HCT116 (cell line): ENCODE data around the gene ALDH1A2. TPM values are rescaled to one million over a fixed set of nuclear protein-coding genes. Genes with fewer than 3 reads are reported as not detected.

Experiments
- ATAC-seq: fragments of 200-7000 bp; cut with Tn5 transposase; 2 replicates; pipeline ENCODE4 v1.9.1; 2020; ENCODE audit warnings: mild to moderate bottlenecking, moderate library complexity
- BruUV-seq: library from RNA; stranded (reverse); fragments of 400-500 nt; replicated peaks from 2 replicates; lab custom pipeline; 2021; lab: Mats Ljungman, UMichigan
- CTCF ChIA-PET: fragments of 300-600 bp; sonication (Branson Sonifier 250); formaldehyde crosslinking; loops from one replicate; lab custom pipeline; 2021; ENCODE audit warnings: antibody characterized with exemption; lab: Charles Lee
- POLR2A ChIA-PET: fragments of 300-600, 350-600 bp; sonication (Branson Sonifier 250); formaldehyde crosslinking; loops from one replicate; lab custom pipeline; 2021; ENCODE audit warnings: antibody characterized with exemption; lab: Charles Lee
- RAD21 ChIA-PET, 2 experiments: fragments of 300-600 bp; sonication (Branson Sonifier 250); formaldehyde crosslinking; loops; one replicate each; lab custom pipeline; 2023; ENCODE audit warnings: low total read pairs in 2 of 2; ENCODE audit not compliant: uncharacterized antibody in 2 of 2, unreplicated experiment in 2 of 2, low non-redundant PET in 1 of 2; lab: Charles Lee
- DNase-seq: peaks from one replicate; pipeline ENCODE4 v3.0.0-alpha.2; 2010; ENCODE audit warnings: low read depth, low spot score
- H2AFZ ChIP-seq: fragments of 200-600 bp; shearing (Covaris generic), sonication (generic); 2 replicates; pipeline ENCODE4 v1.6.1; 2017; ENCODE audit warnings: low read depth, mixed run types, mixed read lengths, antibody characterized with exemption, low read length; ENCODE audit not compliant: poor library complexity, severe bottlenecking
- H3K27ac ChIP-seq: 2 replicates; pipeline ENCODE4 v1.5.1; 2012; ENCODE audit warnings: low read depth, low read length
- H3K27me3 ChIP-seq: fragments of 200-600 bp; sonication (generic); 2 replicates; pipeline ENCODE4 v1.6.1; 2016; ENCODE audit warnings: mixed run types, low read length, mixed read lengths; ENCODE audit not compliant: insufficient read depth
- H3K36me3 ChIP-seq, 2 experiments: fragments of 200-500 bp in 1 of 2; fragments of 200-600 bp in 1 of 2; sonication (Bioruptor generic) in 1 of 2; sonication (generic) in 1 of 2; 2 replicates each; pipeline versions ENCODE4 v1.5.1 to v1.6.1; 2014 to 2016; ENCODE audit warnings: low read length in 2 of 2, inconsistent platforms in 1 of 2, mixed read lengths in 1 of 2, mixed run types in 1 of 2; ENCODE audit not compliant: insufficient read depth in 2 of 2, control insufficient read depth in 1 of 2
- H3K4me1 ChIP-seq, 2 experiments: fragments of 200-600 bp in 1 of 2; sonication (generic) in 1 of 2; 2 replicates each; pipeline versions ENCODE4 v1.5.1 to v1.6.1; 2012 to 2017; ENCODE audit warnings: low read length in 2 of 2, inconsistent platforms in 1 of 2, mild to moderate bottlenecking in 1 of 2, mixed read lengths in 1 of 2, mixed run types in 1 of 2, moderate library complexity in 1 of 2; ENCODE audit not compliant: insufficient read depth in 2 of 2, control insufficient read depth in 1 of 2
- H3K4me2 ChIP-seq: fragments of 200-600 bp; sonication (generic); 2 replicates; pipeline ENCODE4 v1.6.1; 2017; ENCODE audit warnings: mixed run types, low read length, mixed read lengths
- H3K4me3 ChIP-seq, 2 experiments: fragments of 200-600 bp in 1 of 2; sonication (generic) in 1 of 2; replicated peaks in 1 of 2; 2 replicates each; pipeline ENCODE4 v1.5.1; 2011 to 2016; ENCODE audit warnings: low read length in 2 of 2, control low read depth in 1 of 2, low read depth in 1 of 2, mild to moderate bottlenecking in 1 of 2, mixed read lengths in 1 of 2, mixed run types in 1 of 2
- H3K79me2 ChIP-seq: fragments of 200-600 bp; sonication (generic); 2 replicates; pipeline ENCODE4 v1.6.1; 2017; ENCODE audit warnings: mild to moderate bottlenecking, mixed run types, low read length, moderate library complexity, mixed read lengths; ENCODE audit not compliant: insufficient read depth
- H3K9ac ChIP-seq: fragments of 200-600 bp; sonication (generic); 2 replicates; pipeline ENCODE4 v1.6.1; 2016; ENCODE audit warnings: low read length, mixed read lengths
- H3K9me2 ChIP-seq: fragments of 200-600 bp; sonication (generic), shearing (Covaris generic); 2 replicates; pipeline ENCODE4 v1.6.1; 2017; ENCODE audit warnings: mixed run types, mild to moderate bottlenecking, moderate library complexity; ENCODE audit not compliant: insufficient read depth
- H3K9me3 ChIP-seq, 2 experiments: fragments of 200-500 bp in 1 of 2; fragments of 200-600 bp in 1 of 2; sonication (Bioruptor generic) in 1 of 2; sonication (generic) in 1 of 2; 2 replicates each; pipeline ENCODE4 v1.6.1; 2014 to 2017; ENCODE audit warnings: low read length in 2 of 2, mixed read lengths in 2 of 2, inconsistent platforms in 1 of 2, low read depth in 1 of 2, mild to moderate bottlenecking in 1 of 2, mixed run types in 1 of 2, moderate library complexity in 1 of 2; ENCODE audit not compliant: control insufficient read depth in 1 of 2, insufficient read depth in 1 of 2
- H4K20me1 ChIP-seq: fragments of 200-600 bp; sonication (generic), shearing (Covaris generic); 2 replicates; pipeline ENCODE4 v1.6.1; 2017; ENCODE audit warnings: mixed run types, mild to moderate bottlenecking, moderate library complexity; ENCODE audit not compliant: insufficient read depth
- CTCF ChIP-seq, 3 experiments: fragments of 200-600 bp in 1 of 3; sonication (generic) in 1 of 3; IDR thresholded peaks in 2 of 3; conservative IDR thresholded peaks in 1 of 3; 2 replicates each; pipeline ENCODE4 v1.5.1; 2012 to 2017; ENCODE audit warnings: low read depth in 2 of 3, low read length in 2 of 3, antibody characterized with exemption in 1 of 3, borderline replicate concordance in 1 of 3, control low read depth in 1 of 3, mild to moderate bottlenecking in 1 of 3, mixed read lengths in 1 of 3, mixed run types in 1 of 3, moderate library complexity in 1 of 3; ENCODE audit not compliant: insufficient read depth in 1 of 3
- EGR1 ChIP-seq: IDR thresholded peaks from 2 replicates; pipeline ENCODE4 v1.6.1; 2012; ENCODE audit warnings: low read depth
- ELF1 ChIP-seq: IDR thresholded peaks from 2 replicates; pipeline ENCODE4 v1.6.1; 2012; ENCODE audit warnings: low read depth, borderline replicate concordance
- EZH2 ChIP-seq: fragments of 200-600 bp; sonication (generic); IDR thresholded peaks from 2 replicates; pipeline ENCODE4 v1.6.1; 2017; ENCODE audit warnings: antibody characterized with exemption, mixed run types
- EZH2phosphoT487 ChIP-seq: fragments of 200-600 bp; IDR thresholded peaks from 2 replicates; pipeline ENCODE4 v1.6.1; 2018; ENCODE audit warnings: antibody characterized with exemption, borderline replicate concordance
- FOSL1 ChIP-seq: IDR thresholded peaks from 2 replicates; pipeline ENCODE4 v1.6.1; 2012; ENCODE audit warnings: low read depth
- JUND ChIP-seq: IDR thresholded peaks from 2 replicates; pipeline ENCODE4 v1.6.1; 2012
- MAX ChIP-seq: IDR thresholded peaks from 2 replicates; pipeline ENCODE4 v1.6.1; 2012
- RAD21 ChIP-seq: IDR thresholded peaks from 2 replicates; pipeline ENCODE4 v1.6.1; 2012; ENCODE audit warnings: low read depth, mild to moderate bottlenecking
- REST ChIP-seq: IDR thresholded peaks from 2 replicates; pipeline ENCODE4 v1.6.1; 2012; ENCODE audit warnings: low read depth
- SRF ChIP-seq: IDR thresholded peaks from 2 replicates; pipeline ENCODE4 v1.6.1; 2012; ENCODE audit warnings: low read depth
- ZBTB33 ChIP-seq: IDR thresholded peaks from 2 replicates; pipeline ENCODE4 v1.6.1; 2011; ENCODE audit warnings: mild to moderate bottlenecking, low read length, moderate library complexity; ENCODE audit not compliant: insufficient replicate concordance; ENCODE audit errors: extremely low read depth
- ZNF274 ChIP-seq: fragments of 200-500 bp; sonication (Bioruptor generic); IDR thresholded peaks from 2 replicates; pipeline ENCODE4 v1.6.1; 2014; ENCODE audit warnings: mild to moderate bottlenecking, low read depth, low read length, inconsistent platforms
- intact Hi-C: fragments of 100-400 bp; cut with micrococcal nuclease; formaldehyde crosslinking; loops from 2 replicates; pipeline ENCODE4 v1.10.0; 2022
- total RNA-seq: library from RNA; stranded (reverse); gene quantifications from one replicate; pipeline ENCODE4 v1.2.1, GENCODE V29; 2021; ENCODE audit not compliant: unreplicated experiment

Gene ALDH1A2
- total RNA-seq, 1 experiment from 2014 or later = 1.7 TPM

- no peak overlapping the region for H3K27ac ChIP-seq
- ChIA-PET RAD21 (no interaction called here), CTCF (interaction anchor here (1.0 kb wide), 1 partner anchor 148 kb away, joined by 3 read pairs; no protein-coding TSS in a partner anchor)
- intact Hi-C loops = no loop called here
- no peak overlapping the region for H3K4me3 ChIP-seq
- H3K36me3 ChIP-seq = no peaks in the 10 kb centered on the region
- H4K20me1 ChIP-seq = no peaks in the 10 kb centered on the region
- no TSS peak for BruUV-seq
- TF ChIP-seq SRF = 0 out of 2 replicates have a peak, but pooled peaks have one; percentile 44
- TF ChIP-seq RAD21 = no peak
- TF ChIP-seq, all 23 proteins: peak for 1
- peak; percentile 2 for DNase-seq
- POLR2A ChIA-PET = no interaction called here
- no peak overlapping the region for H3K9ac ChIP-seq
- no peaks in the 10 kb centered on the region for H3K79me2 ChIP-seq
- no peaks in the 10 kb centered on the region for H3K9me2 ChIP-seq
- no peaks in the 10 kb centered on the region for H3K4me1 ChIP-seq
- H3K27me3 ChIP-seq = no peaks in the 10 kb centered on the region
- H2AFZ ChIP-seq = no peak overlapping the region
- no peak for ATAC-seq
- H3K4me2 ChIP-seq = no peak overlapping the region
- H3K9me3 ChIP-seq = no peaks in the 10 kb centered on the region
These were observed 142.7 kb downstream of the ALDH1A2 start for GRCh38 chr15:57922776-57923175.

GRCh38 chr15:57921371-57921770 lies 144.1 kb downstream of the ALDH1A2 start:
- intact Hi-C loops = no loop called here
- TF ChIP-seq ELF1 (no peak), EZH2 (no peak), EGR1 (no peak), JUND (no peak), MAX (no peak), REST (no peak), FOSL1 (no peak), SRF (no peak), ZNF274 (no peak), CTCF (IDR thresholded peaks at IDR 0.05 in 2 of 3, conservative IDR thresholded peaks at IDR 0.05 in 1 of 3; ENCODE audit: borderline replicate concordance in 1 of 3, insufficient read depth in 1 of 3, low read depth in 2 of 3, low read length in 2 of 3) (no peak), EZH2phosphoT487 (no peak), ZBTB33 (no peak)

More at GRCh38 chr15:57921371-57921770, 144.1 kb downstream of the ALDH1A2 start:
- Histone ChIP-seq H3K9ac (no peak overlapping the region), H3K27ac (no peak overlapping the region), H3K9me2 (no peaks in the 10 kb centered on the region), H3K4me2 (no peak overlapping the region), H3K79me2 (no peaks in the 10 kb centered on the region), H2AFZ (no peak overlapping the region), H3K36me3 (no peaks in the 10 kb centered on the region), H4K20me1 (no peaks in the 10 kb centered on the region), H3K9me3 (no peaks in the 10 kb centered on the region), H3K27me3 (no peaks in the 10 kb centered on the region), H3K4me3 (no peak overlapping the region), H3K4me1 (no peaks in the 10 kb centered on the region)
- no peak for ATAC-seq
- no peak for DNase-seq
- CTCF ChIA-PET = no interaction called here
- RAD21 ChIA-PET = no interaction called here
- POLR2A ChIA-PET = no interaction called here
- BruUV-seq = no TSS peak
